A673 (cell line): ENCODE data around the gene EVX2. TPM values are rescaled to one million over a fixed set of nuclear protein-coding genes. Genes with fewer than 3 reads are reported as not detected.

Source experiments
- BruUV-seq: library from RNA; stranded (reverse); fragments of 400-500 nt; replicated peaks from 2 replicates; lab custom pipeline; 2021; lab: Mats Ljungman, UMichigan
- CTCF ChIA-PET: fragments of 300-600 bp; sonication (Branson Sonifier 250); formaldehyde crosslinking; loops from one replicate; lab custom pipeline; 2022; ENCODE audit warnings: antibody characterized with exemption; lab: Charles Lee
- POLR2A ChIA-PET: fragments of 300-600 bp; sonication (Branson Sonifier 250); formaldehyde crosslinking; loops from one replicate; lab custom pipeline; 2022; ENCODE audit warnings: antibody characterized with exemption; ENCODE audit not compliant: low non-redundant PET; lab: Charles Lee
- DNase-seq: peaks from one replicate; pipeline ENCODE4 v3.0.0-alpha.2; 2015; ENCODE audit warnings: low spot score
- H3K27ac ChIP-seq: fragments of 200-600 bp; sonication (generic); 2 replicates; pipeline ENCODE4 v1.5.1; 2016; ENCODE audit warnings: mixed run types, low read depth, mild to moderate bottlenecking, mixed read lengths, antibody characterized with exemption, low read length; ENCODE audit not compliant: poor library complexity, severe bottlenecking
- H3K27me3 ChIP-seq: fragments of 200-600 bp; sonication (generic); replicated peaks from 2 replicates; pipeline ENCODE4 v1.6.1; 2017; ENCODE audit warnings: mixed run types, low read depth, mild to moderate bottlenecking, mixed read lengths, antibody characterized with exemption, low read length; ENCODE audit not compliant: insufficient read depth, poor library complexity
- H3K36me3 ChIP-seq: fragments of 200-600 bp; sonication (generic); 2 replicates; pipeline ENCODE4 v1.6.1; 2016; ENCODE audit warnings: mixed run types, mild to moderate bottlenecking, mixed read lengths, antibody characterized with exemption, low read length; ENCODE audit not compliant: insufficient read depth, poor library complexity, severe bottlenecking
- H3K4me1 ChIP-seq: fragments of 200-600 bp; sonication (generic); 2 replicates; pipeline ENCODE4 v1.6.1; 2017; ENCODE audit warnings: mixed run types, mild to moderate bottlenecking, mixed read lengths, antibody characterized with exemption, low read length; ENCODE audit not compliant: insufficient read depth, poor library complexity, severe bottlenecking
- H3K4me3 ChIP-seq: fragments of 200-600 bp; sonication (generic); 2 replicates; pipeline ENCODE4 v1.5.1; 2016; ENCODE audit warnings: low read depth, mixed run types, mild to moderate bottlenecking, mixed read lengths, low read length; ENCODE audit not compliant: poor library complexity, severe bottlenecking
- H3K9me3 ChIP-seq: fragments of 200-600 bp; sonication (generic); 2 replicates; pipeline ENCODE4 v1.6.1; 2016; ENCODE audit warnings: mixed run types, low read depth, mild to moderate bottlenecking, mixed read lengths, antibody characterized with exemption, low read length; ENCODE audit not compliant: poor library complexity, severe bottlenecking
- EZH2 ChIP-seq: fragments of 200-600 bp; sonication (generic); IDR thresholded peaks from 2 replicates; pipeline ENCODE4 v1.6.1; 2017; ENCODE audit warnings: borderline replicate concordance, low read depth, mild to moderate bottlenecking, mixed read lengths, antibody characterized with exemption, low read length; ENCODE audit not compliant: poor library complexity, severe bottlenecking
- intact Hi-C: fragments of 100-400 bp; cut with micrococcal nuclease; formaldehyde crosslinking; loops from one replicate; pipeline ENCODE4 v1.10.0; 2022; ENCODE audit not compliant: unreplicated experiment
- total RNA-seq: library from RNA; stranded (reverse); gene quantifications from 2 replicates; pipeline ENCODE4 v1.2.3, GENCODE V29; 2021
- TF ChIP-seq, protein P1 (sequence below): fragments of 300-800, 200-600 bp; sonication (generic); conservative IDR thresholded peaks from 2 replicates; pipeline ENCODE4 v1.5.1; 2017; ENCODE audit warnings: low read depth, mild to moderate bottlenecking, antibody characterized with exemption, low read length, moderate library complexity, mixed read lengths

EVX2 gene
- total RNA-seq, 1 experiment from 2014 or later, result 0.41 TPM

DNA sequence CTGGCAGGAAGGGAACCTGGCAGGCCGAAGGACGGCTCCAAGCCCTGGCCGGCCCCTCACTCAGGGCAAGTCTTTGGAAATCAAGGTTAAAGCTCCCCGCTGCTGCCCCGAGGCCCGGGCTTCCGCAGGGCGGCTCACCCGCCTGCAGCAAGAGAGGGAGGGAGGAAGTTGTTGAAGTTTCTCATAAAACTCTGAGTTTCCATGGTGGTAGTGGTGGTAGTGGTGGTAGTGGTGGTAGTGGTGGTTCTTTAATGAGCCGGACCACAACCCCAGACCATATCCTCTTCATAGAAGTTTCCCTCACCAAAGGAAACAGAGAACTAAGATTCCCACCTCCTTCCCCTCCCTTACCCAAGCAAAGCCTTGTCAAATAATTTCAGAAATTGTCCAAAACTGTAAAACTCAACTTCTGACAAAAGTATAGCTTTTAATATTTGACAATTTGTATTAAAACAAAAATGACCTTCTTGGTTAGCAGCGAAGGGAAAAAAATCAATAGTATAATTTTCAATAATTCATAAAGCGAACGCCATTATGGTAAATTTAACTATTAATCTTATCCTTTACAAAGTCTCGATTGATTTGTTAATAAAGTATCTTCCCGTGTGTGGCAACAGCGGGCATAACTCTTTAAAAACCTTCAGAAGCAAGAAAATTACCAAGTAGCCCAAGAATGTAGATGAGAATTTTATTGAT lies 31.3 kb upstream of the EVX2 start:
- no TSS peak for BruUV-seq
- POLR2A ChIA-PET, result no interaction called here
- peaks cover 29% of the 10 kb centered on the region for H3K4me1 ChIP-seq
- peak overlapping the region; percentile 73 for H3K4me3 ChIP-seq
- H3K36me3 ChIP-seq, result peaks cover 85% of the 10 kb centered on the region
- intact Hi-C loops, result no loop called here
- H3K27ac ChIP-seq, result peak overlapping the region; percentile 88
- no peaks in the 10 kb centered on the region for H3K27me3 ChIP-seq
- CTCF ChIA-PET, result interaction anchor here (1.4 kb wide), 2 partner anchors 12 to 537 kb away, joined by 3 read pairs; no protein-coding TSS in a partner anchor
- DNase-seq, result no peak
- TF ChIP-seq, protein P1, sequence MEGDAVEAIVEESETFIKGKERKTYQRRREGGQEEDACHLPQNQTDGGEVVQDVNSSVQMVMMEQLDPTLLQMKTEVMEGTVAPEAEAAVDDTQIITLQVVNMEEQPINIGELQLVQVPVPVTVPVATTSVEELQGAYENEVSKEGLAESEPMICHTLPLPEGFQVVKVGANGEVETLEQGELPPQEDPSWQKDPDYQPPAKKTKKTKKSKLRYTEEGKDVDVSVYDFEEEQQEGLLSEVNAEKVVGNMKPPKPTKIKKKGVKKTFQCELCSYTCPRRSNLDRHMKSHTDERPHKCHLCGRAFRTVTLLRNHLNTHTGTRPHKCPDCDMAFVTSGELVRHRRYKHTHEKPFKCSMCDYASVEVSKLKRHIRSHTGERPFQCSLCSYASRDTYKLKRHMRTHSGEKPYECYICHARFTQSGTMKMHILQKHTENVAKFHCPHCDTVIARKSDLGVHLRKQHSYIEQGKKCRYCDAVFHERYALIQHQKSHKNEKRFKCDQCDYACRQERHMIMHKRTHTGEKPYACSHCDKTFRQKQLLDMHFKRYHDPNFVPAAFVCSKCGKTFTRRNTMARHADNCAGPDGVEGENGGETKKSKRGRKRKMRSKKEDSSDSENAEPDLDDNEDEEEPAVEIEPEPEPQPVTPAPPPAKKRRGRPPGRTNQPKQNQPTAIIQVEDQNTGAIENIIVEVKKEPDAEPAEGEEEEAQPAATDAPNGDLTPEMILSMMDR, result no peak
- no peak for TF ChIP-seq EZH2
- no peaks in the 10 kb centered on the region for H3K9me3 ChIP-seq

DNA sequence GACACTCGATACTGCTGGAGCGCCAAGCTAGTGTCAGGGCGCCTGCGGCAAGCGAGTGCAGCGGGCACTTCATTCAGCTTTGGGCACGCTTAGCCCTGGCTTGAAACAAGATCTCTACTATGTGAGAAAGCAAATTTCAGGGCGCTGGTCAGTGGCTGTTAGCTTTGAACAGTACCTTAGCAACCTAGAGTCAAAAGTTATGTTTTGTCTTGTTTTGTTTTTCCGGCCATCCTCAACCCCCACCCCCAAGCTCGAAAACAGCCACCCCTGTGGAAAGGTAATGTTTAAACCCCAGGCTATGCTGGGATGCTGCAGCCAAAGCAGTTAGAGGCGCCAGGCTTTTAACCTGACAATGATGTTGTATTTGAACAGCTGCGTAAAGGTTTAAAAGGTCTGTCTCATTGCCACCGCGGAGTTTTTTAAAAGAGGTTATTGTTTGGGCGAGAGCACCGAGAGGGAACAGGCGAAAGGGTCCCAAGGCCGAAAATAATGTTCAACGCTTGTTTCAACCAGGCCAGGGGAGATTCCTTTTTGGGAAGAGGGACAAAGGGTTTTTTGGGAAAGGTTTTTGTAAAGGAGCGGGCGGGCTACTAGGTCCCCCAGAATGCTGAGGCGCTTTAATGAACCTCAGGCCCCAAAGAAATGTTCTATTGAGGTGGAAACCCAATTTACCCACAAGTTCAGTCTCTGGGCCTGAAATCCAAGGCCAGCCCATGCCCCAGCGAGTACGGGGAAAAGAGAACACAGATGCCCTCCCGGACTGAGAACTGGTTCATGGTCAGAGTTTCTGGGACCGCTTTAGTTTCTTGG lies 30.6 kb upstream of the EVX2 start:
- CTCF ChIA-PET, result interaction anchor here (1.4 kb wide), 2 partner anchors 13 to 538 kb away, joined by 3 read pairs; no protein-coding TSS in a partner anchor
- Histone ChIP-seq H3K27me3 (no peaks in the 10 kb centered on the region), H3K9me3 (no peaks in the 10 kb centered on the region), H3K4me3 (peak overlapping the region; percentile 73), H3K27ac (peak overlapping the region; percentile 88), H3K4me1 (peaks cover 22% of the 10 kb centered on the region), H3K36me3 (peaks cover 85% of the 10 kb centered on the region)
- no TSS peak for BruUV-seq
- POLR2A ChIA-PET, result no interaction called here
- intact Hi-C loops, result no loop called here
- DNase-seq, result peak; percentile 34
- no peak for TF ChIP-seq EZH2
- TF ChIP-seq, protein P1, result no peak

DNA sequence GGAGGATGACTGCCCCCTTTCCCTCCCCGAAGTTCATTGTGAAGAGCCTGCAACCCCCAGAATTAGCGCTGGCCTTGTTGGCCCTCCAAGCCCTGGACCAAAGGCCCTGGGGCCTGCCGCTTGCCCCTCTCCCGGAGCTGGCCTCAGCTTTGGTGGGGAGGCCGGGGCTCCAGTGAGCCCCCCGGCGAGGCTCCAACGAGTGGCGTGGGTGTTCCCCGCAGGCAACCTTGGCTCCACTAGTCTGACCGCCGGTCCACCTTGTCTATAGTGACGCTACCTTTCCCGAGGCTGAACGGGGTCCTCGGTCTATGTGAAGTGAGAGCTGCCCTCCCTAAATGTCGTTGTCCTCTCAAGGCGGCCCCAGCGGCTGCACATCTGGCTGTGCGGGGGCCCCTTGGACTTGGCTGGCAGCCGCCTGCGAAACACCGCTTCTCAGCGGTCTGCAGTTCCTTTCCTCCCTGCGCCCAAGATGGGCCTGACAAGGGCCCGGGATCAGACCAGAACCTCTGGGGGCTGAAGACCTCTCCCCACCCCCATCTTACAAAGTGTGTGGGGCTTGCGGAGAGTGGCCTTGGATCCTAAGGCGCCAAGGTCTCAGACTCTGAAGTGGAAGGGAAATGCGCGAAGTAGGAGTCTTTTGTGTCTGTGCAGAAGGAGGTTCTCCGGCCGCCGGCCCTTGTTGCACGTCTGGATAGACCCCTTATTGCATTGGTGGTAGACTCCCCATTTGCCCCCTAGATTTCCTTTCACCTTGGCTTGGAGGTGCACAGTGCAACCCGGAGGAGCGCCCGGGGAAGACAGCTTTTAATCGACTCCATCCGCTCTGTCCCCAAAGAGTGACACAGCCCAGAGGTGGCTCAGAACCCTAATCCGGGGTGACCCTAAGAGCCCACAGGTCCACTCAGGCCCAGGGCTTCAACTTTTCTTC lies 28.9 kb upstream of the EVX2 start:
- DNase-seq, result peak; percentile 39
- CTCF ChIA-PET, result interaction anchor here (1.4 to 2.4 kb wide), 2 partner anchors 9 to 541 kb away, joined by 4 to 7 read pairs; partner anchors contain the start of gene HOXD9
- BruUV-seq, result no TSS peak
- no peaks in the 10 kb centered on the region for H3K27me3 ChIP-seq
- peak overlapping the region; percentile 73 for H3K4me3 ChIP-seq
- peaks cover 13% of the 10 kb centered on the region for H3K4me1 ChIP-seq
- TF ChIP-seq EZH2, result no peak
- TF ChIP-seq, protein P1, result no peak
- peak overlapping the region; percentile 88 for H3K27ac ChIP-seq
- peaks cover 75% of the 10 kb centered on the region for H3K36me3 ChIP-seq
- H3K9me3 ChIP-seq, result no peaks in the 10 kb centered on the region
- POLR2A ChIA-PET, result no interaction called here
- intact Hi-C loops, result no loop called here
